Measurements from ENCODE around the gene SLC9A5. TPM values are rescaled to one million over a fixed set of nuclear protein-coding genes. Genes with fewer than 3 reads are reported as not detected.

SLC9A5 gene
- total and polyA plus RNA-seq, 2 donors (not counting 3 experiments of a cell fraction or from before 2014, with no cell fraction given), result 2.7 to 2.8 TPM

- DNase-seq (ENCODE audit: low read depth, low spot score) (no peak), FAIRE-seq (no peak)
- Histone ChIP-seq H3K27ac (ENCODE audit: insufficient read depth, low read depth, low read length) (no peak overlapping the region), H3K4me1 (ENCODE audit: control insufficient read depth, extremely low read depth, insufficient read depth, low read length) (no peaks in the 10 kb centered on the region), H3K9ac (replicated peaks; ENCODE audit: extremely low read depth, insufficient read depth, low read length) (no peak overlapping the region), H3K4me2 (ENCODE audit: insufficient read depth, low read length) (no peak overlapping the region), H4K20me1 (replicated peaks; ENCODE audit: control insufficient read depth, extremely low read depth, insufficient read depth, low read length) (no peaks in the 10 kb centered on the region), H2AFZ (ENCODE audit: low read depth, low read length) (no peak overlapping the region), H3K4me3 (replicated peaks in 1 of 3; ENCODE audit: insufficient read depth in 1 of 3, low read depth in 1 of 3, low read length in 3 of 3) (no peak overlapping the region), H3K9me3 (replicated peaks; ENCODE audit: control insufficient read depth, insufficient read depth, low read length) (no peaks in the 10 kb centered on the region), H3K27me3 (ENCODE audit: control insufficient read depth in 2 of 2, insufficient read depth in 2 of 2, low read length in 2 of 2) (no peaks in the 10 kb centered on the region), H3K36me3 (ENCODE audit: control insufficient read depth in 2 of 2, extremely low read depth in 1 of 2, insufficient read depth in 2 of 2, low read length in 2 of 2) (no peaks in the 10 kb centered on the region), H3K9me1 (replicated peaks; ENCODE audit: control insufficient read depth, extremely low read depth, insufficient read depth, low read length) (no peaks in the 10 kb centered on the region), H3K79me2 (ENCODE audit: control insufficient read depth, insufficient read depth, low read length) (no peaks in the 10 kb centered on the region)
- ChIA-PET CTCF (interaction anchor here (0.5 to 4.5 kb wide), 25 partner anchors 13 to 254 kb away, joined by 3 to 55 read pairs (median 4); partner anchors contain the start of genes ELMO3, EXOC3L1, KCTD19 and LRRC36), POLR2A (no interaction called here)
- no TSS peak for BruUV-seq (replicated peaks)
- intact Hi-C loops (cut with micrococcal nuclease), result no loop called here
- dilution Hi-C loops (cut with MboI; ENCODE audit: extremely low pct_ligation_motif_present, low sequenced_read_pairs), result no loop called here
- TF ChIP-seq FOS (IDR thresholded peaks at IDR 0.05; ENCODE audit: borderline replicate concordance, insufficient read depth, low read length) (no peak), GATA2 (IDR thresholded peaks at IDR 0.05; ENCODE audit: insufficient read depth, insufficient read length, low read depth, low read length) (no peak), MAX (IDR thresholded peaks at IDR 0.05; ENCODE audit: insufficient read depth, insufficient read length) (no peak), JUN (IDR thresholded peaks at IDR 0.05; ENCODE audit: borderline replicate concordance, insufficient read depth, insufficient read length, low read depth) (no peak), POLR2AphosphoS5 (IDR thresholded peaks at IDR 0.05; ENCODE audit: insufficient read depth, low read depth, low read length) (no peak), EZH2 (IDR thresholded peaks at IDR 0.05; ENCODE audit: borderline replicate concordance, low read depth, low read length, severe bottlenecking) (no peak), MYC (IDR thresholded peaks at IDR 0.05; ENCODE audit: low read depth, low read length) (no peak), CTCF (IDR thresholded peaks at IDR 0.05; ENCODE audit: extremely low read depth in 1 of 2, insufficient read depth in 1 of 2, low read depth in 1 of 2, low read length in 2 of 2) (no peak), POLR2A (IDR thresholded peaks at IDR 0.05; ENCODE audit: low read depth, low read length) (no peak)
Measured at GRCh38 chr16:67283826-67284555, 35.2 kb downstream of the SLC9A5 start.

Data from endothelial cell of umbilical vein (primary cell).